B cell (primary cell): Measurements from ENCODE around the gene STT3B. TPM values are rescaled to one million over a fixed set of nuclear protein-coding genes. Genes with fewer than 3 reads are reported as not detected.

Experiments
- ATAC-seq: fragments of 200-7000 bp; cut with Tn5 transposase; one replicate; pipeline ENCODE4 v1.10.0; 2021; ENCODE audit warnings: low read depth, mild to moderate bottlenecking, moderate number of reproducible peaks, moderate library complexity
- CTCF ChIA-PET: fragments of 350-600 bp; sonication (Branson Sonifier 250); formaldehyde crosslinking; loops from one replicate; lab custom pipeline; 2021; ENCODE audit warnings: antibody characterized with exemption, inconsistent platforms; lab: Charles Lee
- POLR2A ChIA-PET: fragments of 350-600 bp; sonication (Branson Sonifier 250); formaldehyde crosslinking; loops from one replicate; lab custom pipeline; 2021; ENCODE audit warnings: antibody characterized with exemption; lab: Charles Lee
- DNase-seq: peaks from one replicate; pipeline ENCODE4 v3.0.0; 2013
- H2AFZ ChIP-seq: 2 replicates; pipeline ENCODE4 v1.6.1; 2012; ENCODE audit warnings: mild to moderate bottlenecking, low read depth, low read length; ENCODE audit not compliant: insufficient read depth, poor library complexity, severe bottlenecking
- H3K27ac ChIP-seq, 2 donors: 1 replicate in 1 of 2; 2 replicates in 1 of 2; pipeline ENCODE4 v1.5.1; 2012 to 2013; ENCODE audit warnings: low read length in 2 of 2, mild to moderate bottlenecking in 2 of 2, moderate library complexity in 1 of 2
- H3K27me3 ChIP-seq, 4 experiments: fragments of 200-600 bp in 1 of 4; sonication (generic) in 1 of 4; replicated peaks in 1 of 4; 1 replicate in 2 of 4; 2 replicates in 2 of 4; pipeline versions ENCODE4 v1.6.1 to v1.7.0; 2013 to 2016; ENCODE audit warnings: low read length in 3 of 4, mild to moderate bottlenecking in 2 of 4, mixed read lengths in 1 of 4, moderate library complexity in 1 of 4; ENCODE audit not compliant: insufficient read depth in 4 of 4, control insufficient read depth in 3 of 4; ENCODE audit errors: control extremely low read depth in 1 of 4
- H3K36me3 ChIP-seq, 2 experiments: replicated peaks in 1 of 2; 1 replicate in 1 of 2; 2 replicates in 1 of 2; pipeline versions ENCODE4 v1.6.1 to v1.7.1; 2013; ENCODE audit warnings: low read length in 1 of 2; ENCODE audit not compliant: insufficient read depth in 2 of 2, control insufficient read depth in 1 of 2; ENCODE audit errors: control extremely low read depth in 1 of 2, extremely low read depth in 1 of 2
- H3K4me1 ChIP-seq, 2 donors: fragments of 200-600 bp in 1 of 2; sonication (generic) in 1 of 2; 1 replicate in 1 of 2; 2 replicates in 1 of 2; pipeline versions ENCODE4 v1.5.1 to v1.6.1; 2013 to 2017; ENCODE audit warnings: low read length in 2 of 2; ENCODE audit not compliant: control insufficient read depth in 2 of 2, insufficient read depth in 2 of 2
- H3K4me2 ChIP-seq: replicated peaks from 2 replicates; pipeline ENCODE3; 2012; ENCODE audit warnings: mild to moderate bottlenecking, low read depth, low read length; ENCODE audit not compliant: poor library complexity, severe bottlenecking
- H3K4me3 ChIP-seq, 5 experiments: fragments of 200-600 bp in 1 of 5; sonication (generic) in 1 of 5; 1 replicate in 3 of 5; 2 replicates in 2 of 5; pipeline versions ENCODE4 v1.5.1 to v1.7.0; 2011 to 2016; ENCODE audit warnings: low read length in 4 of 5, mild to moderate bottlenecking in 4 of 5, low read depth in 2 of 5, control low read depth in 1 of 5, moderate library complexity in 1 of 5; ENCODE audit not compliant: insufficient read depth in 1 of 5; ENCODE audit errors: control extremely low read depth in 1 of 5, extremely low read depth in 1 of 5
- H3K79me2 ChIP-seq: fragments of 200-600 bp; sonication (generic); one replicate; pipeline ENCODE4 v1.6.0; 2016; ENCODE audit warnings: low read length; ENCODE audit not compliant: control insufficient read depth, insufficient read depth
- H3K9ac ChIP-seq: fragments of 200-600 bp; sonication (generic); 2 replicates; pipeline ENCODE4 v1.6.1; 2017; ENCODE audit warnings: mild to moderate bottlenecking, low read length, moderate library complexity
- H3K9me3 ChIP-seq, 3 donors: one replicate each; pipeline versions ENCODE4 v1.6.1 to v1.7.1; 2013; ENCODE audit warnings: low read length in 2 of 3; ENCODE audit not compliant: control insufficient read depth in 2 of 3, insufficient read depth in 1 of 3; ENCODE audit errors: control extremely low read depth in 1 of 3
- H4K20me1 ChIP-seq: 2 replicates; pipeline ENCODE4 v1.6.0; 2012; ENCODE audit warnings: mild to moderate bottlenecking, low read length; ENCODE audit not compliant: insufficient read depth, control insufficient read depth, poor library complexity, severe bottlenecking
- H3K27ac Mint-ChIP-seq: one replicate; pipeline ENCODE4 v1.8.0; 2021; ENCODE audit warnings: mixed read lengths
- H3K27me3 Mint-ChIP-seq: one replicate; pipeline ENCODE4 v1.8.0; 2021; ENCODE audit warnings: mixed read lengths
- H3K4me1 Mint-ChIP-seq: one replicate; pipeline ENCODE4 v1.8.0; 2021; ENCODE audit warnings: mixed read lengths
- H3K4me3 Mint-ChIP-seq: one replicate; pipeline ENCODE4 v1.8.0; 2021; ENCODE audit warnings: mixed read lengths
- H3K9me3 Mint-ChIP-seq: one replicate; pipeline ENCODE4 v1.8.0; 2022; ENCODE audit warnings: mixed read lengths; ENCODE audit not compliant: insufficient read depth
- EZH2 ChIP-seq: IDR thresholded peaks from 2 replicates; pipeline ENCODE4 v1.6.1; 2012; ENCODE audit warnings: borderline replicate concordance, low read depth, mild to moderate bottlenecking, moderate library complexity, low read length; ENCODE audit not compliant: insufficient read depth, poor library complexity, severe bottlenecking
- WGBS: methylation state at CpG from one replicate; pipeline ENCODE4 v1.1.5; 2013; ENCODE audit warnings: missing lambda C conversion rate; ENCODE audit not compliant: insufficient coverage; 5-methylcytosine and 5-hydroxymethylcytosine counted together
- intact Hi-C: fragments of 100-400 bp; cut with micrococcal nuclease; formaldehyde crosslinking; loops from one replicate; pipeline ENCODE4 v1.10.0; 2022
- polyA minus RNA-seq: library from RNA; depleted of rRNA, polyadenylated mRNA; stranded (reverse); fragments of >200 nt; gene quantifications from 2 replicates; pipeline ENCODE4 v1.2.3, GENCODE V29; 2012
- polyA plus RNA-seq: library from polyadenylated mRNA; depleted of rRNA; stranded (reverse); fragments of >200 nt; gene quantifications from 2 replicates; pipeline ENCODE4 v1.2.3, GENCODE V29; 2012
- total RNA-seq, 2 donors: library from RNA; stranded (reverse); fragments of 120-200 nt in 1 of 2; gene quantifications; 1 replicate in 1 of 2; 2 replicates in 1 of 2; pipeline versions ENCODE4 v1.2.3 to v1.2.4, GENCODE V29; 2013 to 2022
- TF ChIP-seq, protein P1 (sequence below): fragments of 200-600 bp; IDR thresholded peaks from one replicate; pipeline ENCODE4 v1.8.0; 2022; ENCODE audit warnings: antibody characterized with exemption, mild to moderate bottlenecking

STT3B gene
- 79.2 and 82.4 TPM in 2 replicates for total RNA-seq
- total RNA-seq (2013): 99.6 TPM
- polyA plus RNA-seq: 35.4 and 54.3 TPM in 2 replicates
- 46.0 and 62.8 TPM in 2 replicates for polyA minus RNA-seq

DNA sequence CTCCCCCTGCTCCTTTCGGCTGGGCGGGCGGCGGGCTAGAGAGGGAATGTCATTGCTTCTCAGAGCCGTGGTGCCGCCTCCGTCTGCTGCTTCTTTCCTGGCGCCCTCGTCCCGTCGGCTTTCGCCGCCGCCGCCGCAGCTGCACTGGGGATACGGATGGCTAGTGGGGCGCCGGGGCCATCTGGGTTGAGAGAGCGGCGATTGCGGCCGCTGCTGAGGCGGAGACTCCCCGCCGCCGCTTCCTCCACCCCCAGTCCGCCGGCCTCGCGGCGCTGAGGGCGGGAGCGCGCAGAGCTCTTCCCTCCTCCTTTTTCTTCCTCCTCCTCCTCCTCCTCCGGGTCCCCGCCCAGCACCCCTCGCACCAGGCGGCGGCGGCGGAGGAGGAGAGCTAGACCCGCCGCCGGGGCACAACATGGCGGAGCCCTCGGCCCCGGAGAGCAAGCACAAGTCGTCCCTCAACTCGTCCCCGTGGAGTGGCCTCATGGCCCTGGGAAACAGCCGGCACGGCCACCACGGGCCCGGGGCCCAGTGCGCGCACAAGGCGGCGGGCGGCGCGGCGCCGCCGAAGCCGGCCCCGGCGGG, at the start of gene STT3B:
Gene STT3B (plus strand): TSS at position 339 of the 582 bp plus-strand sequence. CDS start 74 bp downstream, at position 413.
- H3K4me3 ChIP-seq: peak within 1 kb of the TSS; percentile 80 to 97 (median 86)
- H3K27me3 Mint-ChIP-seq: no peaks in the 10 kb centered on the region
- ChIA-PET POLR2A (interaction anchor here (0.6 to 2.4 kb wide), 10 partner anchors 14 to 1153 kb away, joined by 3 to 17 read pairs (median 4); partner anchors contain the start of genes CNOT10, GPD1L, OSBPL10 and ZNF860), CTCF (interaction anchor here (0.7 to 2.3 kb wide), 11 partner anchors 10 to 1599 kb away, joined by 3 to 12 read pairs (median 3); no protein-coding TSS in a partner anchor)
- peaks cover 31% of the 10 kb centered on the region for H4K20me1 ChIP-seq
- no peak for DNase-seq
- H3K9me3 ChIP-seq: no peaks in the 10 kb centered on the region
- H2AFZ ChIP-seq: peak within 1 kb of the TSS; percentile 91
- H3K4me3 Mint-ChIP-seq: peak within 1 kb of the TSS; percentile 98
- peaks cover 40 to 43% of the 10 kb centered on the region in 2 donors for H3K4me1 ChIP-seq
- H3K4me2 ChIP-seq: peak within 1 kb of the TSS; percentile 92
- H3K27ac ChIP-seq: peak within 1 kb of the TSS; percentile 94 to 98
- TF ChIP-seq, protein P1, sequence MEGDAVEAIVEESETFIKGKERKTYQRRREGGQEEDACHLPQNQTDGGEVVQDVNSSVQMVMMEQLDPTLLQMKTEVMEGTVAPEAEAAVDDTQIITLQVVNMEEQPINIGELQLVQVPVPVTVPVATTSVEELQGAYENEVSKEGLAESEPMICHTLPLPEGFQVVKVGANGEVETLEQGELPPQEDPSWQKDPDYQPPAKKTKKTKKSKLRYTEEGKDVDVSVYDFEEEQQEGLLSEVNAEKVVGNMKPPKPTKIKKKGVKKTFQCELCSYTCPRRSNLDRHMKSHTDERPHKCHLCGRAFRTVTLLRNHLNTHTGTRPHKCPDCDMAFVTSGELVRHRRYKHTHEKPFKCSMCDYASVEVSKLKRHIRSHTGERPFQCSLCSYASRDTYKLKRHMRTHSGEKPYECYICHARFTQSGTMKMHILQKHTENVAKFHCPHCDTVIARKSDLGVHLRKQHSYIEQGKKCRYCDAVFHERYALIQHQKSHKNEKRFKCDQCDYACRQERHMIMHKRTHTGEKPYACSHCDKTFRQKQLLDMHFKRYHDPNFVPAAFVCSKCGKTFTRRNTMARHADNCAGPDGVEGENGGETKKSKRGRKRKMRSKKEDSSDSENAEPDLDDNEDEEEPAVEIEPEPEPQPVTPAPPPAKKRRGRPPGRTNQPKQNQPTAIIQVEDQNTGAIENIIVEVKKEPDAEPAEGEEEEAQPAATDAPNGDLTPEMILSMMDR: no peak
- TF ChIP-seq EZH2: no peak
- H3K9me3 Mint-ChIP-seq: no peaks in the 10 kb centered on the region
- peaks cover 48% of the 10 kb centered on the region for H3K79me2 ChIP-seq
- intact Hi-C loops: loop anchor here (1.0 to 10.0 kb wide), 9 partner anchors 18 to 1565 kb away; partner anchors contain the start of genes CMTM7, GLB1, GPD1L and TMPPE
- peak within 1 kb of the TSS; percentile 99 for H3K27ac Mint-ChIP-seq
- H3K36me3 ChIP-seq: peaks cover 0 to under 1% of the 10 kb centered on the region in 2 experiments
- peaks cover 37% of the 10 kb centered on the region for H3K4me1 Mint-ChIP-seq
- ATAC-seq: peak; percentile 51
- no peaks in the 10 kb centered on the region for H3K27me3 ChIP-seq
- H3K9ac ChIP-seq: peak within 1 kb of the TSS; percentile 82
- under 1% methylated on average over 68 of the region's 68 CpGs for WGBS

DNA sequence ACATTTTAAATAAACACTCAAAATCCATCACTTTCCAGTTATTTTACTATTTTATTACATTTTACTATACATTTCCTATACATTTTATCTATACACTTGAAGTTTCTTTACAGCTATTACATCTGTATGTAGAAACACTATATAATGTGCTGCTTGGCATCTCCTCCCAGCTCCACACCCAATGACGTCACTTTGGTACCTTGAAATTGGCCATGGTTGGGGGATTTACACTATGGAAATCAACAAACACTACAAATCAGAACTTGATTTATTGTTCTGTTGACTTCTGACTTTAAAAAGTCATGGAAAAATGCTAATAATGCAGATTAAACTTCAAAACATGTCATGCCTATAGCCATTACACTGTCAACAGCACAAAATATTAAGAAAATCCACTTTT, 48.9 kb upstream of the STT3B start:
- Histone ChIP-seq H3K4me1 (no peaks in the 10 kb centered on the region), H3K36me3 (no peaks in the 10 kb centered on the region), H3K9me3 (peaks cover 0 to 1% (median 0%) of the 10 kb centered on the region in 3 donors), H3K27ac (no peak overlapping the region), H3K4me2 (no peak overlapping the region), H3K79me2 (no peaks in the 10 kb centered on the region), H3K27me3 (no peaks in the 10 kb centered on the region), H3K9ac (no peak overlapping the region), H2AFZ (no peak overlapping the region), H3K4me3 (no peak overlapping the region), H4K20me1 (no peaks in the 10 kb centered on the region)
- ChIA-PET POLR2A (no interaction called here), CTCF (no interaction called here)
- no peak overlapping the region for H3K27ac Mint-ChIP-seq
- DNase-seq (no peak), ATAC-seq (no peak)
- H3K27me3 Mint-ChIP-seq: peaks cover 7% of the 10 kb centered on the region
- no peak for TF ChIP-seq EZH2
- TF ChIP-seq, protein P1: no peak
- H3K4me3 Mint-ChIP-seq: no peak overlapping the region
- H3K9me3 Mint-ChIP-seq: no peaks in the 10 kb centered on the region
- H3K4me1 Mint-ChIP-seq: no peaks in the 10 kb centered on the region
- intact Hi-C loops: no loop called here
- WGBS: no CpG with 5 or more reads among the region's 1 CpG
